ENCODE data around the gene NR3C1.

GRCh38 chr5:143352691-143353090 is 50.8 kb downstream of the NR3C1 start:
- no peak for TF ChIP-seq MAX (IDR thresholded peaks at IDR 0.05)
- TF ChIP-seq POLR2AphosphoS5 (IDR thresholded peaks at IDR 0.05; ENCODE audit: low read depth, low read length) = no peak
- TF ChIP-seq MXD1 (CRISPR knock-in tag; IDR thresholded peaks at IDR 0.05) = no peak
- no peak for TF ChIP-seq CBFB (CRISPR knock-in tag; IDR thresholded peaks at IDR 0.05)
- no peak for TF ChIP-seq SP1 (IDR thresholded peaks at IDR 0.05)
- no peak for TF ChIP-seq SP1 (CRISPR knock-in tag; IDR thresholded peaks at IDR 0.05)
- TF ChIP-seq EP300 (IDR thresholded peaks at IDR 0.05; ENCODE audit: low read depth in 2 of 2, low read length in 2 of 2) = no peak
- TF ChIP-seq EP300 (CRISPR knock-in tag; IDR thresholded peaks at IDR 0.05; ENCODE audit: borderline replicate concordance) = no peak
- no peak for TF ChIP-seq TAF1 (CRISPR knock-in tag; IDR thresholded peaks at IDR 0.05)
- no peak for TF ChIP-seq IKZF5 (CRISPR knock-in tag; IDR thresholded peaks at IDR 0.05)

Data from HepG2 (cell line).